ENCODE results near the gene MMS22L.
"Not testable (repeated sequence)": the region's sequence is repeated elsewhere in the genome, so short reads cannot be mapped to it uniquely, and the experiment has no call there.

Gene MMS22L

DNA sequence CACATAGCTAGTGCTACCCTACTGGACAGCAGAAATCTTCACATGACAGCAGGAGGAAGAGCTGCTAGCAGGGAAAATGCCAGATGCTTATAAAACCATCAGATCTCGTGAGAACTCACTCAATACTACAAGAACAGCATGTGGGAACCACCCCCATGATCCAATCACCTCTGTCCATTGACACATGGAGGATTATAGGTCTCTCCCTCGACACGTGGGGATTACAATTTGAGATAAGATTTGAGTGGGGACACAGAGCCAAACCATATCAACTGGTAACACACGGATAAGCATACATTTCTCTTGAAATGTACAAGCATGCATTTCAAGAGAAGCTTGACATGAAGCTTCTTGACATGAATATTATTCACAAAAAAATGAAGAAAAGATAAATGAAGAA, 64.1 kb downstream of the MMS22L start:
- DNase-seq: no peak

DNA sequence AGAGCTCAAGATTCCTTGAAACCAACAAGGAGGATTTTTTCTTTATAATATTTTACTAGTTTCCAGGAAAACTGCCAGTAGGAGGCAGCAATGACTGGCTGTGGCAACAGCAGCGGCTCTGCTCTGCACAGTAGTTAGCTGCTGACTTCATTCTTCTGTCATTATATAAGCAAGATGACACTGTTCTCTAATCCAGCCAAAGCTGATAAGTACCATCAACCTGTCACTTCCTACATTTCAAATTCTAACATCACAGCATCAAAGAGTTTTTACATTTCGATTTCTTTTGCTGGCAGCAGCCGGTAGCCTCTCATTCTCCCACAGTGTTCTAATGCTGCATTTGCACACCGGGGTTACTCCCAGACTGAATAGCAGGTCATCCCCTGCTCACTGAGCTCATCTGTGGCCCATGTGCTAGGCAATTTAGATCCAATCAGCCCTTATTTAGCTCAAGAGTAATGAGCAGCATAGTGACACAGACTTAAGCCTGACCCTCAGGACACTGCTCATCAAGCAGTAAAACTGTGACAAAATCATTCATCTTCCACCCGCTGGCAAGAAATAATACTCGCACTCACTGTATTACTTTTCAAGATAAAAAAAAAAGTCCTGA, 67.8 kb downstream of the MMS22L start:
- no peak for DNase-seq

DNA sequence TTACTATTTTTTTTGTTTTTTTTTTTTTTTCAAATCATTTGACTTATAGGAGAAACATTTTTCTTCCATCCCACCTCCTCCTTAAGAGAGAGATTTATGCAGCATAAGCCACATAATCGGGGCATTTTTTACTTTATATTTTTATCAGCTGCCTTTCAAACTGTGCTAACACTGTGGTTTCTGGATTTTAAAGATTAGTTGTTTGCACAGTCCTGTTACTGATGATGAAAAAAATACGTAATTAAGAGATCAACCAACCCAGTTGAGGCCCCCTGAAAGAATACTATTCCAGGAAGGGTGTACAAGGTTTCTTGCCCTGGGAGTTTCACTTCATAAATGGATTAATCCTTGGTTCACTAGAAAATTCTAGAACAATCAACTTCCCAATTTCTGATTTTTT, 68.3 kb downstream of the MMS22L start:
- DNase-seq: no peak

GRCh38 chr6:97207383-97207782, 75.6 kb downstream of the MMS22L start:
- DNase-seq: no peak

DNA sequence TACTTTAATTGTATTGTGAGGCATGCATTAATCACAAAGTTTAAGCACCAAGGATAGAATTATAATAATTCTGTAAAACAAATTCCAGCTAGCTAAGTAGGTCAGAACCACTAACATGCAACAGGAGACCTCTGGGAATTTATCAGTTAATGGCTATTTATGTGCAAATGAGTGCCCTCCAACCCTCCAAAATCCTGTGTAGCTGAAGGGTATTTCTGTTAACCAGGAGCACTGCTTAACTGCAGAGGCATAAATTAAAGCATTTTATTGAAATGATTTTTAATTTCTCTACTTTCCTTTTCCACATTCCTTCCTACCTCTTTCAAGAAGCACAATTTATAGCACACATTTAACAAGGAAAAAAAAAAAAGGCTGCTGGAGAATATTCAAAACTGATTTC, 77.0 kb downstream of the MMS22L start:
- no peak for DNase-seq

GRCh38 chr6:97203343-97203742, 79.7 kb downstream of the MMS22L start:
- no peak for DNase-seq

DNA sequence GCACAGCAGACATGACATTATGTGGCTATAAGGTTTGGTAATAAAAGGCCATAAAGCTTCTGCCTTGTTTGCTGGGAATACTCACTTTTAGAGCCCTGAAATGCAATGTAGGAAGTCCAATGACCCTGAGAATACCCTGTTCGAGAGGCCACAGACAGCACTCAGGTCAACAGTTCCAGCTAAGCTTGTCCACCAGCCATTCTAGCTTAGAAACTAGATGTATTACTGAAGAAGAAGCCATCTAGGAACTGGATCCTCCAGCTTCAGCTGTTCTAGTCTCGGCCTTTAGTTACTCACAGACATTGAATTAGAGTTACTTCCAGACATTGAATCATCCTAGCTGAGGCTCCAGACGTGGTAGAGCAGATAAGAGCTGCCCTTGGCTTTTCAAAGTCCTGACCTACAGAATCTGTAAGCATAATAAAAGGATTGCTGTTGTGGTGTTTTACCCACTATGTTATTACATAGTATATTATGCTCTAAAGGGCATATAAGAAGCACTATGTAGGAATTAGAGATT, 84.9 kb downstream of the MMS22L start:
- DNase-seq: no peak

DNA sequence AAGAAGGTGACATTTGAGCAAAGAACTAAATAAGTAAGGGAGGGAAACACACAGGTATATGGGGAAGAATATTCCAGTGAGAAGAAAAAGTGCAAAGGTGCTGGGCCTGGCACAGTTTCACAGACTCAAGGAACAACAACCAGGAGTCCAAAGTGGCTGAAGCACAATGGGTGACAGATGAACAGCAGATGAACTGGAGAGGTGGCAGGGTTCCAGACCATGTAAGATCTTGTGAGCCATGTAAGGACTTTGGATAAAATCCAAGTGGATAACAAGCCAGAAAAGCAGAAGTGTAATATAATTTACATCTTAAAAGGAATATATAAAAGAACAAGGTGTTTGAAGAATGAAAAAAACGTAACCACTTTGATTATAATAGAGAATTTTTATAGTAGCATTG, 87.9 kb downstream of the MMS22L start:
- DNase-seq: no peak

DNA sequence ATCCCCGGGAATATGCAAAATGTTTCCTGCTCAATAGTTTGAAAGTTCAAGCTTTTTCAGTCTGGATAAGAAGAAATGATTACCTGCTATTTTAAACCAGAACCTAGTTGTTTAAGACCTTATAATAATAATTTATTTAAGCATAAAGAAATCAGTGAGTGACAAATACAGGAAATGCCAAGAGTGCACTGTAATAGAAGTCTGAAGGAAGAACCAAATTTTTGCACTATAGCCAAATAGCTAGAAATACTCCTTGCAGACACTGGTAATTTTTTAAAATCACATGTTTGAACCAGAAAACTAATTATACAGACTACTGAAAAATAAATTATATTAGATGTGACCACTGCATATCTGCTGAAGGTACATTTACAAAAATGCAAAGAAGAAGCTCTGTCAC, 93.2 kb downstream of the MMS22L start:
- DNase-seq: no peak

- DNase-seq: no peak
Measured at GRCh38 chr6:97187951-97188350, 95.1 kb downstream of the MMS22L start.

- no peak for DNase-seq
Measured at GRCh38 chr6:97186416-97186999, 96.5 kb downstream of the MMS22L start.

DNA sequence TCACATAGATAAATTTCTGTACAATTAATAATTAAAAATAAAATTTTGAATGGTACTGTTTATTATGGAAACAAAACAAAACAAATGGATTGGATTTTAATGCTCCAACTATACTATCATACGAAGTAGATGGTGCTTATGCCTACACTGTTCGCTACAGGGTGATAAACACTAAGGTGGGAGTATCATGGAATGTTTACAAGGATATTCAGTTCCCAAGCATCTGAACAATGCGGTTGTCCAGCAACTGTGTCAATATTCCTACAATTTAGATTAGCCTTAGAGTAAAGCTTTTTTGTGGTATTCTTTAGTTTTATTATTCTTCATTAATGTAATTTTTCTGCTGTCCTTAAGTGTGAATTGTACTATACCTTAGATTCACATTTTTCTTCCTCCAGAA, 105.1 kb downstream of the MMS22L start:
- DNase-seq: no peak

GRCh38 chr6:97176468-97176867, 106.5 kb downstream of the MMS22L start:
- no peak for DNase-seq

DNA sequence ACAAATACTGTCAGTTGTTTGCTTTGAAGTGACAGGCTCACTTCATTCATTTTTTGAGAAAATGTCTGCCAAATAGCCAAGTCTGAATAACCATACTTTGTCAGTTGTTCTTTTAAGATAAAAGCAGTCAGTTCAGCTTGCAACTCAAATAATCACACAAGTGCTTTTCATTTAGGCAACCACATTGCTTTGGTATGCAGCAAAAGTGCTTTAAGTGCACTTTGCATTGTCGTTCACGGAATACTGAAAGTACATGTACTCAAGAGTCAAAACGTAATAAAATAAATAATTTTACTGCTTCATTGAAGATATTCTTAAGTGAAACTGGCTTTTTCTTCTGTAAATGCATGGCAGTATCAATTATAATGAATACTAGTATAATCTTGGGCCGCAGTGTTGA, 107.2 kb downstream of the MMS22L start:
- DNase-seq: no peak

DNA sequence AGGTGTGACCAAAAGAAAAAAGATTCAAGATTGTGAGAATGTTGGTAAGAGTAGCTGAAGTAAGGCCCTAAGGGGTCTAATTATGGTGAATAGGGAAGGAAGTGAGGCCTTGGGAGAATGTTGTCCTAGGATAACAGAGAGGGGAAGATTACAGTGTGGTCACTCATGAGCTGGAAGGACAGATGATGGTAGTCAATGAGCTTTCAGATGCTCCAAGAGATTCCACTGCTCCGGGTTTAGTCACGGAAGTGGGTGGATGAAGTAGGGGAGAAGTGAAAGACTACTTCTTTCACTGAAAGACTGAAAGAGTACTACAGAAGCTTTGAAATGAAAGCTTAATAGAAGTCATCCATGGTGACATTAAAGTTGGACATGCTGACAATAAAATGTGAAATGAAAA, 108.5 kb downstream of the MMS22L start:
- DNase-seq: no peak

- no peak for DNase-seq
Measured at GRCh38 chr6:97160280-97160679, 122.7 kb downstream of the MMS22L start.

- not testable (repeated sequence) for DNase-seq
Measured at GRCh38 chr6:97155447-97155846, 127.6 kb downstream of the MMS22L start.

DNA sequence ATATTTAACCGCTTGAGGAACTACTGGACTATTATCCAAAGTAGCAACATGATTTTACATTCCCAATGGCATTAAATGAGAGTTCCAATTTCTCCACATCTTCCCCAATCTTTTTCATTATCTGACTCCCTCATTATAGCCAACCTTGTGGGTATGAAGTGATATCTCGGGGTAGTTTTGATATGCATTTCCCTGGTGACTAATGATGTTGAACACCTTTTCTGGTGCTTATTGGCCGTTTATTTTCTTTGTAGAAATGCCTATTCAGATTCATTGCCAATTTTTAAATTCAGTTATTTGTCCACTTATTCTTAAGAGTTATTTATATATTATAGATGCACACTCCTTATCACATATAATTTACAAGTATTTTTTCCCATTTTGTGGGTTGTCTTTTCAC, 129.0 kb downstream of the MMS22L start:
- no peak for DNase-seq

- no peak for DNase-seq
Measured at GRCh38 chr6:97151601-97152000, 131.4 kb downstream of the MMS22L start.

DNA sequence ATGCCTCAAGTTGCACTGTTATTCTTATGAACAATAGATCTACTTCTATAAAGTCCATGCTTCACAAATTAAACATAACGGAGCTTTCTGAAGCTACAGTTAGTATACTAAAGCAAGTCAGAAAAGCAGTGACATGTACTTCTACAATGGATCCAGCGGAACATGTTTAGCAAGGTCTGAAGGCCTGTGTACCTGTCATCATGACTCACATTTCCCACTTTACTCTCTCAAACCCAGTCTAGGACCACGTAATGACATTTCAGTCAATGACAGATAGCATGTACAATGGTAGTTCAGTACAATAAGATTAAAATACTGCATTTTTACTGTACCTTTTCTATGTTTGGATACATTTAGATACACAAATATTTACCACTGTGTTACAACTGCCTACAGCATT, 132.1 kb downstream of the MMS22L start:
- no peak for DNase-seq

DNA sequence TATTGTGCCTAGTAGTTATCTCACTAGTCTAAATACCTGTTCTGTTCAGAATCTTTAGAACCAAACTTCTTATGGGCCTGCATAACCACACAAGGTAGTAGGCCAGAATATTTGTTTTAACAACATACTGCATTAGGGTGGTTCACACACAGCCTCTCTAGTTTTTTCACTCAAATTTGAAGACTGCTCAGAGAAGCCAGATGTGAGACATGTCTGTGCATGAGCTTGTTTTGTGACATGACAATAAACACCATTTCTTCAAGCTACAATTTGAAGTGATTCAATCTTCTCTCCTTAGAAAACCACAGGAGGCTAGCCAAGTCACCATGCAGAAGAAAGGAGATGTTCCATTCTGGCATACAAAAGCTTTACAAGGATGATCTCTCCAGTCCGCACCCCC, 135.6 kb downstream of the MMS22L start:
- DNase-seq: no peak

DNA sequence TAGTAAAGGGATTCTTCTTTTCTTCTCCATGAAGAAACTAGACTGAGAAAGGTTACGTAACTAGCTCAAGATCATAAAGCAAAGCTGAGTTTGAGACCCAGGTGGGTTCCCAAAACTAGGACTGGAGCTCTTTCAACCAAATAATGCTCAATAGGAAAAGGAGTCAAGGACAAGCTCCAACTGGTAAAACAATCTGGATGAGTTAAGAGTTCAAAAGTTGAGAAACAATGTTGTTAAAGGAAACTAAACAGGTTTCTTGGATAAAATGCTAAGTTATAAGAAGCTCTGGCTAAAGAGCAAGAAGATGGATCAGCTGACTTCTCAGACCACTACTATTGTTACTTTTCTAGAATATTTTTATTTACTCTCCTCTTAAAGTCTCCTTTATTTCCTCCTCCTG, 137.3 kb downstream of the MMS22L start:
- no peak for DNase-seq

GRCh38 chr6:97141756-97142155, 141.3 kb downstream of the MMS22L start:
- DNase-seq: no peak

DNA sequence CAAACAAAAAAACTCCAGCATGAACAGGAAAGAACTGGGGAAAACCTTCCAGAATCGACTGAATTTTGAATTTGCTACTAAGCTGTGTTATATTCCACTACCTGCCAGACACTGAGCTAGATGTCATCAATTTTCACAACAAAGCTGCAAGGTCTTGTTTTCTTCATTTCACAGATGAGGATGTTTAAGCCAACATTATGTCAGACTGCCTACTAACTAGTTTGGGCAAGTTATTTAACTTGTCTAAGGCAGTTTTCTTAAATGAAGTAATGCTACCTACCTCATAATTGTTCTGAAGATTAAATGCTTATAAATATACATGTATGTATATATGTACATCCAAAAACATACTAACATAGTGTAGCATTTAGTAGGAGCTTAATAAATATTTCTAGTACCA, 144.4 kb downstream of the MMS22L start:
- no peak for DNase-seq
